Activated T-helper 9 cell treated with anti-CD3 and anti-CD28 coated beads, Interleukin-2, amount 50 U/mL, for 16 hours (primary cell): Measurements from ENCODE around the gene NFKB1.

Experiments used
- DNase-seq: peaks from one replicate; pipeline ENCODE4 v3.0.0-alpha.2; 2020; ENCODE audit warnings: low read depth

Gene NFKB1

DNA sequence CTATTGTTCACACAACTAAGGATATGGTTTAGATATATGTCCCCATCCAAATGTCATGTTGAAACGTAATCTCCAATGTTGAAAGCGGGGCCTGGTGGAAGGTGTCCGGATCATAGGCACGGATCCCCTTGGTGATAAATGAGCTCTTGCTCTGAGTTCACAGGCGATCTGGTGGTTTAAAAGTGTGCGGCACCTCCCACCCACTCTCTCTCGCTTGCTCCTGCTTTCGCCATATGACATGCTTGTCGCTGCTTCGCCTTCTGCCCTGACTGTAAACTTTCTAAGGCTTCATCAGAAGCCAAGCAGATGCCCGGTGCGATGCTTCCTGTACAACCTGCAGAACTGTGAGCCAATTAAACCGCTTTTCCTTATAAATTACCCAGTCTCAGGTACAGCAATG, 128.5 kb downstream of the NFKB1 start:
- DNase-seq, result no peak

DNA sequence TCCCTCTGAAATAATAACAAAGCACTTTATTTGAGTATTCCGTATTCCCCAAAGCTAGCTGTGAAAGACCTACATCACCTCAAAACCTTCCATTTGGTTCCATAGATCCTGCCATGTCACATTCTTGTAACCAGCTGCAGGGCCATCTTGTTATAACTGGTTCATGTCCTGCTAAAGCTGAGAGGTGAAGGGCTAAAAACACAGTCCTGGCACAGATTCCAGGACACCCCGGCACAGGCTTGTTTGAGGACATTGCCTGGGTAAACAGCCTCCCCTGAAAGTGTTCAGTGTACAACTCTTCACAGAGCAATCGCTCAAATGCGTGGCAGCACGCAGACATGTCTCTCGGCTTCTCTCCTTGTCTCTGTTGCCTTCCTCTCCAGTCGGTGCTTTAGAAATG, 130.5 kb downstream of the NFKB1 start:
- DNase-seq, result no peak

DNA sequence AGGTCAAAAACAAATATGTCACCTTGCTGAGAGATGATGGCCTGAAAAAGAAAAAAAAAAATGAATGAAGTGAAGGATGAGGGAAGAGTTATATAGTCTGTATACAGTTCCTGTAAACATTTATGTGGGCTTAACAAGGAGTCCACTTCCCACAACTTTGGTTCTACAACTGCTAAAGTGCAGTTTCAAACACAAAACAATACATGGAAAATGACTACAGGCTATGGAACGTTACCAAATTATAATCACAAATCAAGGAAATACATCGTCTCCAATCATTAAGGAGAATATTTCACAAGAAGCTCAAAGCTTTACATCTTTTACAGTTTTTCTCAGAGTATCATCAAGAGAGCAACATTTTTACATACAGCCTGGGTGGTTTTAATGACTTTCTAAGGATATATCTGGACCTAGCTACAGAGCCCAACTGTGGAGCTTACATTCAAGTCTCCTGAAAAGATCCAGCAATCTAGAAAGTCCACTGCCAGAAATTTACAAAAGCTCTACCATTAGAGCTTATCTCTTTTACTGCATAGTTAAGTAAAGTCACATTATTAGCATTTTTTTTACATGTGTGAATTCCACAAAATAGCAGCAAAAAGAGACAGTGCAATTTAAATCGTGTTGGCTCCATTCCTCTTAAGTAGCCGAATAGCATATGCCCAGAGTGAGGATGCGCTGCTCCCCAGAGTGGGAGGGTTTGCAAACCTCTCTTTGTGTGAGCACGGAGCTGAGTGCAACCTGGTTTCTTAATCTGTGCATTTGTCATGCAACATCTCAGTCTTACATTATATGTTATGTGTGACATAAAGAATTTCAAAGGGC, 131.3 kb downstream of the NFKB1 start:
- DNase-seq, result no peak

DNA sequence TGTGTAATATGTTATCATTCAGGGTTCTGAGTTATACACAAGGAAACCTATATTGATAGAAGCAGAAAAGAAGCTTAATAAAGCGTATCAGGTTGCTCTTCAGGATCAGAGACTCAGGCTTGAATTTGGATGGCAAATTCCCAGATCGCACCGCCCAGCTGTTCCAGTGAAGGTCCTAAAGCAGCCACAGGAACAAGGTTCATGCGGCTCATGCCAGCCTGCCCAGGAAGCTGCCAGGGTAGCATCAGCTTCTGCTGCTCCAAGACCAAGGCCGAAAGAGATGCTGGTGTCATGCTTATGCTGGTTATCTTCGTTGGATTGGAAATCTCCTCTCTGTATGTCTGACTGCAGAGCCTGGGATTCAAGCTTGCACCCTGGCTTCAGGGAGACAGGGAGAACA, 131.9 kb downstream of the NFKB1 start:
- no peak for DNase-seq

DNA sequence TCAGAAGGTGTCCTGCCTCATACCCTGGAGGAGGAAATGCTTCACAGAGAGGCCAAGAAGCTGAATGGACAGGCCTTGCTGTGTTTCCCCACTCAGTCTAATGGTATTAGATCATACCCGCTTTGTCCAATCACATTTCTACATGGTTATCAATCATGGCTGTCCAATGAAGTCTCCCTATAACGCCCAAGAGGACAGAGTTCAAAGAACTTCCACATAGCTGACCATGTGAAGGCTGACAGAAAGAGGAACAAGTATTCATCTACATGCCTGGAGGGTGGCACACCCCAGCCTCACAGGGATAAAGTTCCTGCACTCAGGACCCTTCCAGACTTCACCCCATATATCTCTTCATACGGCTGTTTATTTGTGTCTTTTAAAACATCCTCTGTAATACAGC, 136.2 kb downstream of the NFKB1 start:
- no peak for DNase-seq

DNA sequence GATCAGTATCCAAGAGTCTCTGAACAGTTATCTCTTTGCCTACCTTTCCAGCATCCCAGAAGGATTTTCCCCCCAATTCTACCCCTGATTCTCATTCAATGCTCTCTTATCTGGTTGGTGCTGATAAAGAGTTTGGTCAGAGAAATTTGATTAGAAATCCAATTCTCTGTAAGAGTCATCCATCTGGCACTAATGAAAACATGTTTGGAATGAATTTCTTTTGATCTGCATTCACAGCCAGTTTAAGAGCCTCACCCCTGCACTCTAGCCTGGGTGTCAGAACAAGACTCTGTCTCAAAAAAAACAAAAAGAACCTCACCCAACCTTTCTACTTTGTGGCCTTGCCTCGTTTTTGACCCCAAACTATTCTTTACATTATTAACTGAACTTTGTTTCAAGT, 137.5 kb downstream of the NFKB1 start:
- DNase-seq, result no peak

DNA sequence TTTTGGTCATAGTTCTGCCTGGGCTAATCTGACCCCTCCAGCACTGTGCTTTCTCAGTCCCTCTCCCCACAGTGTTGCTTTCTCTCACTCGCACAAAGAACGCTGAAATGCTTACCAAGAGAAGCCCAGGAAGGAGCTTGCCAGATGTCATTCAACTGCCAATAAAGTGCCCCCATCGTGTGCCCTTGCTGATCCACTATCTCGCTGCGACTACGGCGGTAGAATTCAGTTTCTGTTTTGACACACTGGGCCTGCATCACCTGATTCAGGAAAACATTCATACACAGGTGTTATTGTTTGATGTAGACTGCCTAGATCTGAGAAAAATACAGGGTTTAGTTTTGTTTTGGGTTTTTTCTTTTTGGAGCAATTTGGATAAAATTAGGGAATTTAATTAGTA, 138.4 kb downstream of the NFKB1 start:
- DNase-seq, result no peak

DNA sequence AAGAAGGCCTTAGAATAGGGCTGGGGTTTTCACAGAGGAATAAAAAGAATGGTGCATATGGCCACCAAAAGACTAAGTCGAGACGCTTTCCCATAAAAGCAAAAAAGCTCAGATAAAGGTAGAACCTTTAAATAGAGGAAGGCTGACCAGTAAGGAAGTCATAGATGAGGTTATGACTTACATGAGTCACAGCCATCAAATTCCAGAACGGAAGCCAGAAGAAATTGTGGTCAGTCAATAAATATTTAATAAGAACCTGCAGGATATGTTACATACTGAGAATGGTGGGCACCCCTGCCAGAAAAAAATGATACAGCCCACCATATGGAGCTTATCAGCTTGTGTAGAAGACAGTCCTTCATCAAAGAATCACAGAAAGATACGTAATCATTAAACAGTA, 139.5 kb downstream of the NFKB1 start:
- DNase-seq, result no peak

DNA sequence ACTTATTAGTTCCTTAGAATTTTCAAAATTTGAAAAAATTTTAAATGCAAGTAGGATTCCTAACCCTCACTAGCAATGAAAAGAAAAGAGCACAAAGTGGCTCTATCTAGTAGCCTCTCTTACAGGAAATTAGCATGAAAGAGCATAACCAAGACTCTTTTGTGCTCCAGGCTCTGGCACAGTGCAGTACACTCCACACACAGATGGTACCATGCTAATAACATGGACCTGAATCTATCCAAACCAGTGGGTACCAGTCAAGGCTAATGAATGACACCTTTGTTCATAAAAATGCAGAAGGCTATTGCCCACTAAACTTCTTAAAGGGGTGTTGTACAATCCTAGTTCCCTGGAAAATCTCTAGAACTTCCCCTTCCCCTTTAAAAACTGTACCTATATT, 140.6 kb downstream of the NFKB1 start:
- no peak for DNase-seq

DNA sequence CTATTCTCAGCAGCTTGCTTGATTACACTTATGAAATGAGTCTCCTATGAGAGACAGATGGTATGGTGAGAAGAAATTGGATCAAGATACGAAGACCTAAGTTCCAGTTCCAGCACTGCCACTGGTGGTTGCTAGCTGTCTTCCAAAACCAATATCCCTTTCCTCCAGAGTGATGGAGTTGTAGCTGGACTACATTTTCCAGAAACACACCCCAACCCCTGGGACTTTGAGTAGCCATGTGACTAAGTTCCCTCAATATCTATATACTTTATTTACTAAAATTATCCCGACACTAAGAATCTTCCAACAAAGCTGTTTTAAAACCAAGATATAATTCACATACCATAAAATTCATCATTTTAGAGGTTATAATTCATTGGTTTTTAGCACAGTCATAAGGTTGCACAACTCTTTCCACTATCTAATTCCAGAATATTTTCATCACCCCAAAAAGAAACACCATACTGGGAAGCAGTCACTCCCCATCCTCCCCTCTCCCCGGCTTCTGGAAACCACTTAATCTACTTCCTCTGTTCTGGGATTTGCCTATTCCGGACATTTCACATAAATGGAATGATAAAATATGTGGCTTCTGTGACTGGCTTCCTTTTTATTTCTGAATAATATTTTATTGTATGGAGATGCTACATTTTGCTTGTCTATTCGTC, 141.6 kb downstream of the NFKB1 start:
- DNase-seq, result no peak

DNA sequence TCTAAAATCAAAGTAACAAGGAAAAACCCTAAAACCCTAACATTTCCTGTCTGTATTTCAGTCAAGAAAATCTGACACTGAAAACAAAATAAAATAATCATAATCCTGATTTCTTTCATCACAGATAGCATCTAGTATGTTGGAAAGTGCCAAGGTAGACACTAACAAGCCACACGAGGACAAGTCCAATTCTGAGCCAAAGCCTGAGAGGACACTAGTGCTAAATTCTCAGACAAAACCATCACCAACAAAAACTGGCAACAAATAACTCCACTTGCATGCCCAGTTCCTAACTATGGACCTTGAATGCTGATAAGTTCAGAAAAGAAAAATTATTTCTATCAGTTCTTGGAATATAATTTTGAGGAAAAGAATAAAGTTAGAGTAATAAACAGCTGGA, 146.0 kb downstream of the NFKB1 start:
- DNase-seq, result no peak

DNA sequence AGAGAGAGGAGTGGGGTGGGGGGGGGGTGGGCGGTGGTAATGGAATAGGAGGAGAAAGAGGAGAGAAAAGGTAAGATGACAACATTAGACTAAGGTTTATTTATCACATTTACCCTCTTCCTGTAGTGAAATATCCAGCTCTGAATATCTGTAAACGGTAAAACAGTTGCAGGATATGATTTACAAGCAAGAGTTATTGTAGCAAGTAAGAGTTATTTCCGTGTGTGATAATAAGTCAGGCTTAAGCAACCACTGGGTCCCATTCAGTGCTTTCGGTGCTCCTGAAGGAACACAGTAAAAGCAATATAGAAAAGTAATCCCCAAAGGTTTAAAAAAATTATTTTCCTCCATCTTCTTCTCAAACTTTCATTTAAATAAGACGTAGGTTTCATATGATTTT, 156.0 kb downstream of the NFKB1 start:
- no peak for DNase-seq

DNA sequence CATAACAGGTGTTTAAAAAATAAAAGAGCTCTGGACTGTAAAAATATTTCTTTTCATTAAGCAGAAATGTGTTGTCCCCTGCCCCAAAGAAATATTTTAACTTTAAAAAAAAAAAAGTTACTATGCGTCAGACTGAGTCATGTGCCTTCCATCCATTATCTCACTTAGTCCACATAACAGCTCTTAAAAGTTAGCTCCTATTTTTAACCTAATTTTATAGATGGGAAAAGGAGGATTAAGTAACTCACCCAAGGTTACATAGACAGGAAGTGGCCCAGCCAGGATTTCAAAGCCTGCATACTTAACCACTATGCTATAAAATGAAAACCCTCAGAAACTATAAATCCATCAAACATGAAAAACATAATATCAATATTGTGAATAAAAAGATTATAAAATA, 161.9 kb downstream of the NFKB1 start:
- no peak for DNase-seq

DNA sequence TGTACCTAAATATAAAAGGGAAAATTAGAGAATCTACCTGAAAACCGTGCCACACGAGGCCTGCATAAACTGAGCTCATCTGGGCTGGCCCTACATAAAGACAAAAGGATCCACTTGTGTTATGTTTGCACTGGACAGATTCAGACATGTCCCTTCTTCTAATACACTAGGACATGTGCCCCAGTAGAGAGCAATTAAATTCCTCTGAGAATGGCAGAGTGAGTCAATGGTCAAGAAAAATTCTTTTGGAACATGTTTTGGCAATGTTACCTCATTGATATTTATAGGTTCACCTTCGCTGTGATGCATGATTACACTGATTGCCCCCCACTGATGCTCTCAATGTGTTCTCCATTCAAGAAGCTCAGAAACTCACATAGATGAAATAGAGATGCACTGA, 164.4 kb downstream of the NFKB1 start:
- DNase-seq, result no peak
